ENCODE results near the gene PSRC1.

The PSRC1 gene

GRCh38 chr1:109256971-109257681, 25.8 kb downstream of the PSRC1 start:
- no peak for DNase-seq

GRCh38 chr1:109256085-109256484, 26.9 kb downstream of the PSRC1 start:
- DNase-seq, result no peak

GRCh38 chr1:109255678-109256077, 27.3 kb downstream of the PSRC1 start:
- no peak for DNase-seq

- no peak for DNase-seq
Observed at GRCh38 chr1:109255097-109255651, 27.8 kb downstream of the PSRC1 start.

GRCh38 chr1:109254621-109255096, 28.3 kb downstream of the PSRC1 start:
- DNase-seq, result no peak

GRCh38 chr1:109253803-109254620, 28.9 kb downstream of the PSRC1 start:
- DNase-seq, result no peak

- no peak for DNase-seq
Observed at GRCh38 chr1:109252893-109253802, 29.8 kb downstream of the PSRC1 start.

GRCh38 chr1:109252167-109252892, 30.6 kb downstream of the PSRC1 start:
- no peak for DNase-seq

GRCh38 chr1:109251277-109252166, 31.4 kb downstream of the PSRC1 start:
- no peak for DNase-seq

GRCh38 chr1:109250454-109251276, 32.3 kb downstream of the PSRC1 start:
- no peak for DNase-seq

- no peak for DNase-seq
Observed at GRCh38 chr1:109249654-109250401, 33.1 kb downstream of the PSRC1 start.

GRCh38 chr1:109248797-109249629, 33.9 kb downstream of the PSRC1 start, which contains the start of gene CELSR2:
TSS of gene CELSR2 (plus strand) at chr1:109249539. CDS start at chr1:109250080, 541 bp downstream.
- DNase-seq, result peak; percentile 67

GRCh38 chr1:109248444-109248796, 34.5 kb downstream of the PSRC1 start:
- DNase-seq, result no peak

GRCh38 chr1:109247401-109248365, 35.3 kb downstream of the PSRC1 start:
- no peak for DNase-seq

- DNase-seq, result no peak
Observed at GRCh38 chr1:109246141-109246551, 36.8 kb downstream of the PSRC1 start.

GRCh38 chr1:109243860-109244552, 38.9 kb downstream of the PSRC1 start:
- no peak for DNase-seq
